ENCODE measurements around the gene RGS3. TPM values are rescaled to one million over a fixed set of nuclear protein-coding genes. Genes with fewer than 3 reads are reported as not detected.

RGS3 gene
- total and polyA plus RNA-seq, 4 donors, result 33.5 to 54.9 (median 40.9) TPM

DNA sequence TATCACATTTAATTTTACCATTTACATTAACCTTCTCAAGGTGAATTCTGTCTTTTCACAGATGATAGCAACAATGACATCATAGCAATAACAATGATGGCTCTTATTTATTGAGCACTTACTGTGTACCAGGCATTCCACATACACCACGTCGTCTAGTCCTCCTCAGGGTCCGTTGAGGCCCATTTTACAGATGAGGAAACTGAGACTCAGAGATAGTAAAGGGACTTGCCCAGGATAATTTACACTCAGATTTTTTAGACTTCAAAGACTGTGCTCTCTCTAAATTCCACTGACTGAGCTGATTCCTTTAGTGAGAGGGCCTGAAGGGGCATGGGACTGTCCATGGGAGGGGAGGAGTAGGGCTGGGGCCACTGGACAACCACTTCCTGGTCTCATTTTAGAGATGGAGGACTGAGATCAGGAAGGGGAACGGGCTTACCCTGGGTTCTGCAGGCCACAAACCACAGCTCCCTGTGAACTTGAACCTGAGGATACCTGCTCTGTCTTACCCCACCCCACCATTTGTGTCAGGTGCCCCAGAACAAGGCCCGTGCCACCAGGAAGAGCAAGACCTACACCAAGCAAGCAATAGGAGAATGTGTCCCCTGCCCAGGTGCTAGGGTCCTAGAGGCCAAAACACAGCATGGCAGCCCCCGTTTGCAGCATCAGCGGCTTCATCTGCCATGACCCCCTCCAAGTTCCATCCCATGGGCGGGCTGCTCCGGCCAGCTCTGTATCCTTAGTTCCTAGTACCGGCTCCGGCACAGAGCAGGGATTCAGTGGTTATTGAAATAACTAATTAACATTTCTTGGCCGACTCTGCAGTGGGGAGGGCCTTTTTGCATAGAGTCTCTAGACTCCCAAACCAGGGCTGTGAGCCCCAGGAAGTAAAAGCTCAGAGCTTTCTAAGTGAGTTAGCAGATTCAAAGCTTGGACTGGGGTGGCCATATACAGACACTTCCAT is 96.6 kb downstream of the RGS3 start:
- Histone ChIP-seq H3K9me3 (ENCODE audit: control insufficient read depth, insufficient read depth, low read length) (no peaks in the 10 kb centered on the region), H3K4me1 (ENCODE audit: control insufficient read depth, insufficient read depth, low read length) (peaks cover 35% of the 10 kb centered on the region), H3K4me3 (ENCODE audit: low read depth, low read length) (no peak overlapping the region), H3K27me3 (ENCODE audit: control insufficient read depth, insufficient read depth, low read length) (no peaks in the 10 kb centered on the region), H3K36me3 (ENCODE audit: control insufficient read depth, insufficient read depth, low read length) (no peaks in the 10 kb centered on the region), H3K27ac (ENCODE audit: low read depth, low read length) (no peak overlapping the region)
- WGBS (ENCODE audit: insufficient coverage), result 84% methylated on average over 5 of the region's 12 CpGs
- no peak for DNase-seq (ENCODE audit: low read depth in 4 of 6, low spot score in 6 of 6)

DNA sequence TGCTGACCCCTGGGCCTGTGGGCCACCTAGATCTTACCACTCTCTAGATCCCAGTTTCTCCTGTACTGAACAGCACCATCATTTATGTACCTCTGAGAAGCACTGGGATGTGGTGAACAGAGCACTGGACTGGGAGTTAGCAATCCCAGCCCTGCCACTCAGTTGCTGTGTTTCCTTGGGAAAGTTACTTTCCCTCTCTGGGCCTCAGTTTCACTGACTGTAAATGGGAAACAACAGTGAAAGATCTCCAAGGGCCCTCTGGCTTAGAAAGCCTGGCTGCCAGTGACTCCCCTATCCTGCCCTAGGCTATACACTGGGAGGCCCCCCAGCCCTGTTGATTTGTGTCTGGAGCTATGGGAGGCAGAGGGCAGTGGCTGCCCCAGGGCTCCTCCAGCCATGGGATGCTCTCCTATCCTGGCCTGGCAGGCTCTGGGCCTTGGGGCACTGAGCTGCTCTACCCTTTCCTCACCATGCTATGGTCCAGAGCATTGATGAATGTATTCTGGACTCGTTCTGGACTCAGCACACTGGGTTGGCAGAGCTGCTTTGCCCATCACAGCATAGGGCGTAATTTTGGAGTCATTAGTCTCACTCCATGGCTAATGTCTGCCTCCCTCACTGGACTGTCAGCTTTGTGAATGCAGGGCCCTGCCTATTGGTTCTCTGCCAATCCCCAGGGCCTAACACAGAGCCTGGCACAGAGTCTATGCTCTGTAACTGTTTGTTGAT is 99.3 kb downstream of the RGS3 start:
- no peak overlapping the region for H3K27ac ChIP-seq (ENCODE audit: low read depth, low read length)
- peak in 1 of 6 donors; percentile 55 for DNase-seq (ENCODE audit: low read depth in 4 of 6, low spot score in 6 of 6)
- H3K4me3 ChIP-seq (ENCODE audit: low read depth, low read length), result no peak overlapping the region
- H3K4me1 ChIP-seq (ENCODE audit: control insufficient read depth, insufficient read depth, low read length), result peaks cover 61% of the 10 kb centered on the region
- H3K36me3 ChIP-seq (ENCODE audit: control insufficient read depth, insufficient read depth, low read length), result no peaks in the 10 kb centered on the region
- no peaks in the 10 kb centered on the region for H3K9me3 ChIP-seq (ENCODE audit: control insufficient read depth, insufficient read depth, low read length)
- no peaks in the 10 kb centered on the region for H3K27me3 ChIP-seq (ENCODE audit: control insufficient read depth, insufficient read depth, low read length)
- 14% methylated on average over 1 of the region's 2 CpGs for WGBS (ENCODE audit: insufficient coverage)

DNA sequence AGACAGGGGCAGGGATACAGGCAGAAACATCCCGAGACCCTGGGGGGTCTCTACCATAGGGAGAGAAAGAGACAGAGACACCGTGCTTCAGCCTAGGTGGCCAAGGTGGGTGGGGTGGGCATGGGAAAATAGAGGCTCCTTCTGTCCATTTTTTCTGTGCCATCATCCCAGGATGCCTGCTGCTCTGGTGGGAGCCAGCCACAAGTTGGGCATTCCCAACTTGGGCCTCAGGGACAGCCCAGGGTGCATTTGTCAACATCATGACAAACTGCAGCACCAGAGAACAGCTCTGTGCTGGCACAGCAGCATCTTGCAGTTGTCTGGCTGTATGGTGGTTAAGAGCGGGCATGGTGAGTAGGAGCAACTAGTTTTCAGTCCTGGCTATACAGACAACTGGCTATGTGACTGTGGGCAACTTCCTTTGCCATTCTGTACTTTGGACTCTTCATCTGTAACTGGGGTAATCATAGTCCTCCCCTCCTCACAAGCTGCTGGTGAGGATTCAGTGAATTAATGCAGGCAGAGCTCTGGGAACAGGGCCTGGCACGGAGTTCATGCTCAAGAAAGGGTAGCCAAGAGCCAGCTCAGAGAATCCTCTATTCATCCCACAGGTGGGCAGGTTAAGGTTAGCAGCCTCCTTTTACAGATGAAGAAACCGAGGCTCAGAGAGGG is 100.4 kb downstream of the RGS3 start:
- H3K36me3 ChIP-seq (ENCODE audit: control insufficient read depth, insufficient read depth, low read length), result no peaks in the 10 kb centered on the region
- no peak overlapping the region for H3K27ac ChIP-seq (ENCODE audit: low read depth, low read length)
- peaks cover 70% of the 10 kb centered on the region for H3K4me1 ChIP-seq (ENCODE audit: control insufficient read depth, insufficient read depth, low read length)
- 86% methylated on average over 3 of the region's 5 CpGs for WGBS (ENCODE audit: insufficient coverage)
- no peak for DNase-seq (ENCODE audit: low read depth in 4 of 6, low spot score in 6 of 6)
- no peak overlapping the region for H3K4me3 ChIP-seq (ENCODE audit: low read depth, low read length)
- H3K27me3 ChIP-seq (ENCODE audit: control insufficient read depth, insufficient read depth, low read length), result no peaks in the 10 kb centered on the region
- no peaks in the 10 kb centered on the region for H3K9me3 ChIP-seq (ENCODE audit: control insufficient read depth, insufficient read depth, low read length)

DNA sequence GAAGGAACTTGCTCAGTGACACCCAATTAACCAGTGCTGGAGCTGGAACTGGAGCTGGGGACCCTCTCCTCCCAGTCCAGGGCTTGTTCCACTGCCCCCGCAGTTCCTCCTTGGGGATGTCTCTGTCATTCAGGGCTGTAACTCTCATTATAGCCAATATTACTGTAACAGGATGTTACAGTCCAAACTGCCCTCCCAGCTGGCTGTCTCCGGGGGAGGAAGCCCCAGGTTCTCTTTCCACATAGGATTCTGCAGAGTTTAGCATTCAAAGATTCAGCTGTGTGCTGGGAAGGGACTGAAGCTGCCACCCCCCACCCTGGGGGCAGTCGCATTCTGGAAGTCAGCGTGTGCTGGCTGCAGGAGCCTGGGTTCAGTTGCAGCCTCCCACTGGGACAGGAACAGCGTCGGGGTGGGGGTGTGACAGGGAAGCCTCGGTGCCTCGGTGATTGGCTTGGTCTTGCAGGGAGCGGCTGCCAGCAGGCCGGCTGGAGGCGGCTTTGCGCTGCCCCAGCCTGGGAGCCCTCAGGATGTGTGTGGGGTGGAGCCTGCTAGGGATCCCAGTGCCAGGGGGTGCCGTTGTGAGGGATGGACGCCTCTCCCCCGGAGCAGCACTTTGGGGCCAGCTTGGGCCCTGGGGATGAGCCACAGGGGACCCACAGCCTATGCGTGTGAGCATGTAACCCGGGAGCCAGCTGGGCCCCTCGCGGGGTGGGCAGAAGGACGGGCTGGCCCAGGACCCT is 101.1 kb downstream of the RGS3 start:
- 8% methylated on average over 20 of the region's 20 CpGs for WGBS (ENCODE audit: insufficient coverage)
- DNase-seq (ENCODE audit: low read depth in 4 of 6, low spot score in 6 of 6), result peak in 2 of 6 donors; percentile 69 to 75

DNA sequence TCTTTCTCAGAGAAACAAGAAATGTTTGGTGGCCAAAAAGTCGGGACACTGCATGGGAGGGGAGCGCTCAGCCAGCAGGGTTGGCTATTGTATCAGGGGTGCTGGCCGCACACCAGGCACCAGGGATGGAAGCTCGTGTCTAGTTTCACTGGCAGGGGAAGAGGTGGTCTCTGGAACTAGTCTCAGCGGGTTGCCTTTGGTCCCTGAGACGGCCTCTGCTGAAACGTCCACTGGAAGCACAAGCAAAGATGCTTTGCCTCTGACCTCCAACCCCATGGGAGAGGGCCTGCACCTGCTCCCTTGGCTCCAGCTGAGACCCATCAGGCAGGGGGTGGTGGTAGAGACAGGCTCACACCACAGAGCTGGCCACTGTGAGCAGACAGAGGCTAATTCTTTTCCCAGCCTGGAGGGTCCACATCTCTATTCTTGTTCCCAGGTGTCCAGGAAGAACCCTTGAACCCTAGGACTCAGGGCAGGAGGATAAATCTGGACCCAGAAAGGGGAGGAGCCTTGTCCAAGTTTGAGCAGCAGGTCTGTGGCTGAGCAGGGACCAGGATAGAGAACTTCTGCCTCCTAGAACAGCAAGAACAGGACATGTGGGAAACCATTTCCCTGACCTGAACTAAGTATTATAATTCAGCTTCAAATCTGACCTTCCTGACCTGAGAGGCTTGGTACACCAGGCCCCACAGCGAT is 102.6 kb downstream of the RGS3 start:
- no peaks in the 10 kb centered on the region for H3K36me3 ChIP-seq (ENCODE audit: control insufficient read depth, insufficient read depth, low read length)
- H3K27ac ChIP-seq (ENCODE audit: low read depth, low read length), result peak overlapping the region; percentile 81
- H3K27me3 ChIP-seq (ENCODE audit: control insufficient read depth, insufficient read depth, low read length), result no peaks in the 10 kb centered on the region
- H3K9me3 ChIP-seq (ENCODE audit: control insufficient read depth, insufficient read depth, low read length), result no peaks in the 10 kb centered on the region
- peak in 2 of 6 donors; percentile 62 to 67 for DNase-seq (ENCODE audit: low read depth in 4 of 6, low spot score in 6 of 6)
- H3K4me1 ChIP-seq (ENCODE audit: control insufficient read depth, insufficient read depth, low read length), result peaks cover 66% of the 10 kb centered on the region
- H3K4me3 ChIP-seq (ENCODE audit: low read depth, low read length), result peak overlapping the region; percentile 41
- WGBS (ENCODE audit: insufficient coverage), result 32% methylated on average over 7 of the region's 8 CpGs

More for the DNA sequence above, 101.1 kb downstream of the RGS3 start:
- no peaks in the 10 kb centered on the region for H3K27me3 ChIP-seq (ENCODE audit: control insufficient read depth, insufficient read depth, low read length)
- H3K27ac ChIP-seq (ENCODE audit: low read depth, low read length), result peak overlapping the region; percentile 81
- H3K9me3 ChIP-seq (ENCODE audit: control insufficient read depth, insufficient read depth, low read length), result no peaks in the 10 kb centered on the region
- no peaks in the 10 kb centered on the region for H3K36me3 ChIP-seq (ENCODE audit: control insufficient read depth, insufficient read depth, low read length)
- peak overlapping the region; percentile 41 for H3K4me3 ChIP-seq (ENCODE audit: low read depth, low read length)
- H3K4me1 ChIP-seq (ENCODE audit: control insufficient read depth, insufficient read depth, low read length), result peaks cover 69% of the 10 kb centered on the region

DNA sequence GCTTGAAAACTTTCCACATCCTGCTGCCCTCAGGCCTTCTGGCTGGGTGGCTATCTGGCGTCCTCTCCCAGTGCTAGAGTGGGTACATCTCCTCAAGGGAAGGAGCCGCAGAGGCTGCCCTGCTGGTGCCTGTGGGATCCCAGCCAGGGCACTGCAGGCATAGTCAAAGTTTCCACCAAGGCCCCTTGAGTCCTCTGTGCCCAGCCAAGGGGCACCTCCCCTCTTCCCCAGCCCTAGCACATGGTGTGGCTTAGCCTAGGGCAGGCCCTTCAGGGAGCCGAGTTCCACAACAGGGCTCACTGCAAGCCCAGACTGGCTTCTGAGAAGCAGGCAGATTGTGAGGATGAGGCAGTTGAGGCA is 103.2 kb downstream of the RGS3 start:
- Histone ChIP-seq H3K27me3 (ENCODE audit: control insufficient read depth, insufficient read depth, low read length) (no peaks in the 10 kb centered on the region), H3K27ac (ENCODE audit: low read depth, low read length) (no peak overlapping the region), H3K4me3 (ENCODE audit: low read depth, low read length) (no peak overlapping the region), H3K4me1 (ENCODE audit: control insufficient read depth, insufficient read depth, low read length) (peaks cover 66% of the 10 kb centered on the region), H3K9me3 (ENCODE audit: control insufficient read depth, insufficient read depth, low read length) (no peaks in the 10 kb centered on the region), H3K36me3 (ENCODE audit: control insufficient read depth, insufficient read depth, low read length) (no peaks in the 10 kb centered on the region)
- no peak for DNase-seq (ENCODE audit: low read depth in 4 of 6, low spot score in 6 of 6)
- 79% methylated on average over 3 of the region's 3 CpGs for WGBS (ENCODE audit: insufficient coverage)

DNA sequence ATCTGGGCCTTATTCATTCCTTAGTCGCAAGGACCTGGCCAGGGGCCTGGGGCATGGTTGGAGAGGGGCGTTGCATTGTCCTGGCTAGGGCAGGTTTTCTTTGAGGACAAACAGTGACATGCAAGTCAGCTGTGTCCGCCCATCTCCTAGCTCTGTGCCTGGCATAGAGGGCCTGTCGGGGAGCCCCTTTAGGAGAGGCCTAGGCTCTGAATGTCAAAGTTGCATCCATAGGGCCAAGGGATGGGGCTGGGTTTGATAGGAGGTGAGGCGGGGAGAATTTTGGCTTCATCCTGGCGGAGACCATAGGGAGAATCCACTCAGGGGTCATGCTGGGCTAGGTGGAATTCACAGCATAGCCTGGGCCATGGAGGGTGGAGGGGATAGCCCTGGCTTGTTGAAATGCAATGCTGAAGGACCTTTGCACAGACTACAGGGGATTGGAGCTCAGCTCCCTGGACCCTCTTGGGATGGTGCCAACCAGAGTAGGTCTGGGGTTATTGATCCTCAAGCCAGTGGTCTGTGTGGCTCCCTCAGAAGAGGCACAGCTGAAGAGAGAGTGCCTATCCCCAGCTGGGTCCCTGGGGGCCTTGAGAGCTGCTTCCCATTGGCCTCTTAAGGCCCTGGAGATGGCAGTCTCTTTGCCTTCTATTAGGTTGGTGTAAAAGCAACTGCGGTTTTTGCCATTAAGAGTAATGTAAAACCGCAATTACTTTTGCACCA is 104.0 kb downstream of the RGS3 start:
- no peak overlapping the region for H3K4me3 ChIP-seq (ENCODE audit: low read depth, low read length)
- WGBS (ENCODE audit: insufficient coverage), result 98% methylated on average over 6 of the region's 8 CpGs
- no peaks in the 10 kb centered on the region for H3K9me3 ChIP-seq (ENCODE audit: control insufficient read depth, insufficient read depth, low read length)
- DNase-seq (ENCODE audit: low read depth in 4 of 6, low spot score in 6 of 6), result no peak
- no peak overlapping the region for H3K27ac ChIP-seq (ENCODE audit: low read depth, low read length)
- H3K36me3 ChIP-seq (ENCODE audit: control insufficient read depth, insufficient read depth, low read length), result no peaks in the 10 kb centered on the region
- H3K27me3 ChIP-seq (ENCODE audit: control insufficient read depth, insufficient read depth, low read length), result no peaks in the 10 kb centered on the region
- H3K4me1 ChIP-seq (ENCODE audit: control insufficient read depth, insufficient read depth, low read length), result peaks cover 66% of the 10 kb centered on the region

DNA sequence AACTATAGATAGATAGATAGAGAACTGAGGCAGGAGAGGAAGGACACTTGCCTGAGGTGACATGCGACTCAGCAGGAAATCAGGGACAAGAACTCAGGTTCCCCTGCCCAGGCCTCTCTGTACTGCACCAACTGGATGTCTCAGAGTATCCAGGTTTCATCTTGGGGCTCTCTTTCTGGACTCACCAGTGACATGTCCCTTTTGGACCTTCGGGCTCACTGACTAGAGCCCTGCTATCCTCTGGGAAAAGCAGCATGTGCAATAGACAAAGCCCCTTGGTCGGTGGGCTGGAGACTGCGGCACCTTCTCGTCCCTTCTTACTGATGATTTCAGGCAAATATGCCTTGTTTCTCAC is 104.5 kb downstream of the RGS3 start:
- no peak for DNase-seq (ENCODE audit: low read depth in 4 of 6, low spot score in 6 of 6)
- H3K27ac ChIP-seq (ENCODE audit: low read depth, low read length), result no peak overlapping the region
- H3K9me3 ChIP-seq (ENCODE audit: control insufficient read depth, insufficient read depth, low read length), result no peaks in the 10 kb centered on the region
- H3K4me1 ChIP-seq (ENCODE audit: control insufficient read depth, insufficient read depth, low read length), result peaks cover 62% of the 10 kb centered on the region
- H3K4me3 ChIP-seq (ENCODE audit: low read depth, low read length), result no peak overlapping the region
- no peaks in the 10 kb centered on the region for H3K36me3 ChIP-seq (ENCODE audit: control insufficient read depth, insufficient read depth, low read length)
- no peaks in the 10 kb centered on the region for H3K27me3 ChIP-seq (ENCODE audit: control insufficient read depth, insufficient read depth, low read length)
- WGBS (ENCODE audit: insufficient coverage), result 87% methylated on average over 5 of the region's 5 CpGs
